Loucy (cell line): ENCODE measurements around the gene SLC22A23.

Experiments used
- CTCF ChIP-seq: fragments of 200-600 bp; sonication (generic); conservative IDR thresholded peaks from 2 replicates; pipeline ENCODE4 v1.5.1; 2014; ENCODE audit warnings: mild to moderate bottlenecking, antibody characterized with exemption, low read length
- EZH2phosphoT487 ChIP-seq: fragments of 200-600 bp; IDR thresholded peaks from 2 replicates; pipeline ENCODE4 v1.6.1; 2018; ENCODE audit warnings: antibody characterized with exemption, mild to moderate bottlenecking, moderate library complexity, borderline replicate concordance

GRCh38 chr6:3334555-3334954, 122.3 kb downstream of the SLC22A23 start:
- TF ChIP-seq CTCF = no peak
- no peak for TF ChIP-seq EZH2phosphoT487
